Stimulated activated CD4-positive, alpha-beta T cell treated with anti-CD3 and anti-CD28 coated beads, Interleukin-2, amount 100 ng/mL, for 48 hours (primary cell): Measurements from ENCODE around the gene SPATA32.
A peak's percentile ranks its signal among the peaks of the same experiment; 100 is the strongest.

Experiments used
- DNase-seq, 2 donors: peaks; one replicate each; pipeline ENCODE4 v3.0.0-alpha.2; 2020

Gene SPATA32

DNA sequence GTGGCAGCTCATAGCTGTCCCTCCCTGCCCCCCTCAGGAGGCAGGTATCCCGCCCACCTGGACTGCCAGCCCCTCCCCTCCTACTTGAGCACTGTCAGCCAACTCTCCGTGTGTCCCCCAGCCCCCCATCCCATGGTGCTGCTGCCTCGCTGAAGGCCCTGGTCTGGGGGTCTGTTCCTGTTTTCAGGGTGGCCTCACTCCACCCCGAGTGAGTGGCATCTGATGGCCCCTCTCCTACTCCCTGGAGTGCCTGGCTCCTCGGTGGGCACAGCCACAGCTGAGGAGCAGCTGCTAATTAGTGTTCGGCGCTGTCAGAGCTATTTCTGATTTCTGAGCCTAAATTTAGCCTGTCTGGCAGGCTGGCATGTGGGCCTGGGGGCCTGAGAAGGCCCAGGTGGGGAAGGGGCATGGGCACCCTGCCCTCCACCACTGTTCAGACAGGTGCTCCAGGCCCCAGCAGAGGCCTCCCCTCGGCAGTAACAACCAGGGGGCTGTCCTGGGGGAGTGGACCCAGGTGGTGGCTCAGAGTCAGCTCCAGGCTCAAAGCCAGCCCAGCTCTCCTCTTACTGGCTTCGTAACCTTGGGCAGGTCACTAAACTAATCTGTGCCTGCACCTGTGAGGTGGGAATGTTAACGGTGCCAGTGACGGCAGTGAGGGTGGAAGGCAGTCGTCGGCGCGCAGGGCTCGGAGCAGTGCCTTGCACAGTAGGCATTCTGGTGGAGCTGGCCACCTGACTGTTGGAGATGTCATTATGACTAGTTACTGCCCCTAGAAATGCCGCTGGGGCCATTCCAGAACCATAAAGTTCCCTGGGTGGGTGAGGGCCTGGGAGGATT, 33.8 kb downstream of the SPATA32 start:
- DNase-seq = peak in 1 of 2 donors; percentile 36

DNA sequence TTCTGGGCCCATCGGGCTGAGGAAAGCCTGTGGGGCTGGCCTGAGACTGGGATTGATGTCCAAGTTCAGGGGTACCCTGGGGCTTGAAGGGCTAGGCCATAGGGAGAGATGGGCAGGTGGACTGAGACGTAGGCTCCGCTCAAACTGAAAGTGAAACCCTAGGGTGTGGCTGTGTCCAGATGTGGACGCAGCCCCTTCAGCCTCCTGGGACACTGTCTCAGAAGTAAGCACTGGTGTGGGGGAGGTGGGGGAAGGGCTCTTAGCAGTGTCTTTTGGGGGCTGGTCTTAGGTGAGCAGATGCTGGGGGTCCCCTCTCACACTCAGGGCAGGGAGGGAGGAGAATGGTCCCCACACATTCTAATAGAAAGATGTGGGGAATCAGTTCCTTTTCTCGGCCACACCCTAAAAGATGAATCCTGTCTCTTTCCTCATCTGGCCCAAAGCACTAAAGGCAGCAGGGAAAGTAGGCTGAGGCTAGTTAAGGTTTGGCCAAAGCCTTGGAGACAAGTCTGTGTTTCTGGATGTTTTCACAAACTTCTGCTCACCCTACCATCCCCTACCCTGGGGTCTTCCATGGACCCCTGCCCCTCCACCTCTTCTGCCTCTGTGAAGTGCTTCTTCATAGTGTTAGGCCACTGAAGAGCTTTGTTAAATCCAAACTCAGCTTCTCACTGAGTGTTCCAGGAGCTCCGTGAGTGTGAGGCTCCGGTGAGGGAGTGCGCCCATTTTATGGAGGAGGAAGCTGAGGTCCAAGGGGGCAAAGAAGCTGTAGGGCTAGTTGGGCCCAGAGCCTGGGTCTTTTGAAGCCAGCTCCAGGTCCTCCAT, 34.6 kb downstream of the SPATA32 start:
- DNase-seq = peak in 1 of 2 donors; percentile 35

DNA sequence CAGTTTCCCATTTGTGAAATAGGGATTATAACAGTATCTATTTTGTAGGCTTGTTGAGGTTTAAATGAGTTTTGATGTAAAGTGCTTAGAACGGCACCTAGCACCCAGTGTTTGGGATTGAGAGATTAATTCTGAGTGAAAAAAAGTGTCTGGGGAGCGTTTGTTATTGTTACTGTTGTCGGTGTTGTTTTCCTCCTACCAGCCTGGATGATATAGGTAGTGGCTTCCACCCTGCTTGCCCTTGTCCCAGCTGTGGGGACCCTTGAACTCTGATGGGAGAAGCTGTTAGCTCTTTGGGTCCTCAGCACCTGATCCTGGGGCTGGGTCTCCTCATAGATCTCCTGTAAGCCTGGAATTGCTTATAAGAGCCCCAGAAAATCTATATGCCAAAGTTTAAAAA, 35.3 kb downstream of the SPATA32 start:
- DNase-seq = no peak

DNA sequence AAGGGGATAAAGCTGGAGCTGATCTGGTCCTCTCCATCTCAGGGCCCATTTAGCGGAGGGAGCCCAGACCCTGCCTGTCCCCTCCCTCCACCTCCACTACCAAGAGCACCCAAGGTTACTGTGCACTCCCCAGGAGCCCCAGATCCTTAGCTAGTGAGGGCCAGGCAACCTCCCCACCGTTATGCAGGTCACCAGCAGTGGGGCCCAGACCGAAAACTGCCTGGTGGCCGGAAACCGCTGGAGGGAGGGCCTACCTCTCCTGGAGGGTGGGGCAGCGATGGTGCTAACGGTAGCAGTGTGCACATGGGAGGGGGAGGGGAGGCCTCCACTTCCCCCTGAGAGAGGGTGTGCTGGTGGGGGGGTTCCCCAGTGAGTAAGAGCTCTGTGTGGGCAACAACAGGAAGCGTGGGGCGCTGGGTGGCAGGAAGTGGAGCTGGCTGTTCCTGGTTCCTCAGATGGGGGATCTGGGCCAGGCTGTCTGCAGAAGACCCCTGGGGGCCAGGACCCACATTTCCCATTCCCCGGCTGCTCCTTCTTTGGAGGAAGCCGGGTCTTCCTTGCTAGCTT, 35.8 kb downstream of the SPATA32 start:
- DNase-seq = peak; percentile 91 to 92

DNA sequence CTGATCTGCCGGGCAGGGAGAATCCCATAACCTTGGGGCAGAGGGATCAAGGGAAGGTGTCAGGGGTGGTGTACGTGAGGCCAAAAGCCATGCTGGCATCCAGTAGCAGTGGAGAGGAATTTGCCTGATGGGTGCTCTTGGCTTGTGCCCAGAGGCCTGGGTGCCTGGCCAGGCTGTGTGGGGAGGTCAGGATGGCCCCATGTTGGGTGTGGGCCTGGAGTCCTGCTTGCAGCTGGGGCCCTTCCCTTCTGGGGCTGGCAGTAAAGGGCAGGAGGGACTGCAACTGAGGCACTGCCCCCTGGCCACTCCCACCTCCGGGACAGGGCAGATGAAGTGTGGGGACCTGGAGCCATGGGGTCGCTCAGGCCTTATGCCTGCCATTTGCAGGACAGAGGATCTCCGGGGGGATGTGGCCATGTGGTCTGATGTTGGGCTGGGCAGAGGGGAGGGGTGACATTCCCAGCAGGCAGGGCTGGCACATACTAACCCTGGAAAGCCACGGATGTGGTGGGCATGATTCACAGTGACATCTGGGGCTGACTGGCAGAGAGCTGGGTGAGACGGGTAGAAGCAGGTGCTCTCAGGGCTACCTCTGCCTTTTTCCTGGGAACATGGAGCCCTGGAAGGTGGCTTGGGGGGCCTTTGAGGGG, 36.7 kb downstream of the SPATA32 start:
- DNase-seq = peak in 1 of 2 donors; percentile 37

DNA sequence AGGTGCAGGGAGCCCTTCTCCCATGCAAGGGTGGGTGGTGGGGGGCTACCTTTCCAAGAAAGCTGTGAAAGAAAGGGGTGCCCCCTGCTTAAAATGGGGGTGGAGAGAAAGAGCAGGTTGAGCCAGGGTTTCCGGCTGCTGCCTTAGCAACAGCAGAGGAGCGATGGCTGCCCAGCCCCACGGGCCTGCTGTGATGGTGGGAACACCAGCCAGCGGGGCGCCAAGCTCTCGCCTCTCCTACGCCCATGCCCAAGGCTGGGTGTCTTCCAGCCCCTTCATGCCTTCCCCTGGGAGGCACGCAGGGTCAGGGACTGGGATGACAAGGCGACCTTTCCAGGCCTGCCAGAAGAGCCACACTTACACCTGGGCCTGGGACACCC, 37.2 kb downstream of the SPATA32 start:
- peak in 1 of 2 donors; percentile 33 for DNase-seq

DNA sequence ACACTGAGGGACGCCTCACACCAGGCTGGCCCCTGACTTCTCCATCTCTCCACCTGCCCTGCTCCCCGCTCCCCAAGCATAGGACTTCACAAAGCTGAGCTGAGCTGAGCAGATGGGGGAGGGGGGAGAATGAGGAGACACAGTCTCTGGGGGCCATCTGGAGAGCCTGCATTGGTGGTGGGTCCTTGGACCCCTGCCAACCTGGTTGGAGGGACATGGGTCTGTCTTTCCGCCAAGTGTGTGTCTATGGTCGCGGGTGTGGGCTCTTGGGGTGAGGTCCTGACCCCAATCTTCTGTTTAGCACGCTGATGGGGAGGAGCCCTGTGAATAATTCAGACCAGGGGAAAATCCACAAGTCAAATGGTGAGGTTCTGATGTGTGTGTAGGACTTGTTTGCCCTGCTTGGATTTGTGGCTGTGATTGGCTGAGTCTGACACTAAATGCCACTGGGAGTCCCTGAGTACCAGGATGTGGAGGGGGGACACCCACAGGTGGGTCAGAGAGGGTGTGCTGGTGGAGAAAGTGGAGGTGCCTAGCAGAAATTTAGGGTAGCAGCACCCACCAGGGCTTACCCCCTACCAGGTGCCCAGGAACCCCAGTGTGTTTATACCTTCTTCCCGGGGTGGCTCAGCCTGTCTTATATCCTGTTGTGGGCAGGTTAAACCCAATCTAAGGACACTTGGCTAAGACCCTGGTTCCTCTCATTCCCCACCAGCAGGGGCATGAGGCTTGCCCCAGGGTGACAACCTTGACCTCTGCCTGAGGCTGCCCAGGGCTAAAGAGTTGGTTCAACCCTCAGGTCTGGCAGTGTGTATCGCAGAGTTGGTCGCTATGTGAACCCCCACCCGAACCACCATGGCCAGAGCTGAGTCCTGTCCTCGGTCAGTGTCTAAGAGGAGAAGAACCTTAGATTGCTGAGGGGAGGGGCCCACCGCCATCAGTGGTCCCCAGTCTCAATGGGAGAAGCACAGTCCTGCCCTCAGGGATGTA, 38.1 kb downstream of the SPATA32 start:
- DNase-seq = peak; percentile 49 to 53

DNA sequence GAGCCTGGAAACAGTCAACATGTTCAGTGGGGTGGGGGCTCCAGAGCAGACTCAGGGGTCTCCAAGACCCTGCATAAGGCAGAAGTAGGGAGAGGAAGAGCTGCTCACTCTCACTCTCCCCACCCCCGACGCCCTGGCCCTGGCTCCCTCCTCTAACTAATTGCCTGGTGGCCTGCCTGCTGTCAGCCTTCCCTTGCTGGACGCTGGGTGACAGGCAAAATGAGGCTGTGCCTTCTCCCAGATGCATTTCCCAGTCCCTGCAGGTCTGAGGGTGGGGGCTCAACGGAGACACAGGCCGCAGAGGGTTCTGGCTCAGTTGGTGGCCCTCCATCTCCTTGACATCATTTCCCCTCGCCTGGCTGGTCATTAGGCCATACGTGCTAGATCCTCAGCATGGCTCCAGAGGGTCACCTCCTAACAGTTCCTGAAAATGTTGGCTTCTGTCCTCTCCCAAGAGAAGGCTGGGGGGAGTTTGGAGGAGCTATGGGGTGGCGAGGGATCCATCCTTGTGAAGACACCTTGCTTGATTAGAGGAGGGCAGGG, 38.8 kb downstream of the SPATA32 start:
- DNase-seq = peak in 1 of 2 donors; percentile 27

DNA sequence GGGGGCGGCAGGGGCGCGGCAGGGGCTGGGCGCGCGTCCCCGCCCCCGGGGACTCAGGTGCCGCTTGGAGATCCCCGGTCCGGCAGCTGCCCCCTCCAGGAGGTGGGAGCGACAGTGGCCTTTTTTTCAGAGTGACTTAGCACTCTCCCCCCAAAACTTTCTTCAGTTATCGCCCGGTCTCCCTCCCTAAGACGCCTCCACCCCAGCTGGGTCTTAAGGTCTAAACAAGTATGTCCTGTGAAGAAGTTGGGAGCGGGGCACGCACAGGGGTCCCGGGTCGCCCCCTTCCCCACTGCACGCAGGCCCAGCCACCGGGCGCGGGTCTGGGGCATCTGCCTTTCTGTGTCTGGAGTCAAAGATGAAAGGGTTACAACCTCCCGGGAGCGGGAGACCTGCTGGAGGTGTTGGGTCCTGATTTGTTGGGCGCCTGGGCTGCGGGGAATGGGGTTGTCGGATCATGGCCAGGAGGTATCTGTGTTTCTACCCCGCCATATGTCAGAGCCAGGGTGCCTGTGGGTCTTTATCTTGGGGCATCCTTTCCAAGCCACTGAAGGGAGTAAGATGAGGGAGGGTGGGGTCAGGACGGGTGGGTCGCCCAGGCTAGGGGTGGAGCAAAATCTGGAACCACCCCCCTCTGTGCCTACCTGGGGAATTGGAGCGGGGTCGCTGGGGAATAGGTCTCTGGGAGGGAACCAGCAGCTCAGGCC, 39.5 kb downstream of the SPATA32 start:
- peak; percentile 60 for DNase-seq

DNA sequence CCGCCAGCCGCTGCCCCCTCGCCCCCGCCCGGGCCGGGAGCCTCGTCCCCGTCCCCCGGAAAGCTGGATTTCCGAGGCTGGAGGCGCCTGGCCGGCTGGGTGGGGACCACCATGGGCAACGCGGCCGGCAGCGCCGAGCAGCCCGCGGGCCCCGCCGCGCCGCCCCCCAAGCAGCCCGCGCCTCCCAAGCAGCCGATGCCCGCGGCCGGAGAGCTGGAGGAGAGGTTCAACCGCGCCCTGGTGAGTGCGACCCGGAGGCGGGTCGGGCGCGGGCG, 39.9 kb downstream of the SPATA32 start:
- DNase-seq = no peak

DNA sequence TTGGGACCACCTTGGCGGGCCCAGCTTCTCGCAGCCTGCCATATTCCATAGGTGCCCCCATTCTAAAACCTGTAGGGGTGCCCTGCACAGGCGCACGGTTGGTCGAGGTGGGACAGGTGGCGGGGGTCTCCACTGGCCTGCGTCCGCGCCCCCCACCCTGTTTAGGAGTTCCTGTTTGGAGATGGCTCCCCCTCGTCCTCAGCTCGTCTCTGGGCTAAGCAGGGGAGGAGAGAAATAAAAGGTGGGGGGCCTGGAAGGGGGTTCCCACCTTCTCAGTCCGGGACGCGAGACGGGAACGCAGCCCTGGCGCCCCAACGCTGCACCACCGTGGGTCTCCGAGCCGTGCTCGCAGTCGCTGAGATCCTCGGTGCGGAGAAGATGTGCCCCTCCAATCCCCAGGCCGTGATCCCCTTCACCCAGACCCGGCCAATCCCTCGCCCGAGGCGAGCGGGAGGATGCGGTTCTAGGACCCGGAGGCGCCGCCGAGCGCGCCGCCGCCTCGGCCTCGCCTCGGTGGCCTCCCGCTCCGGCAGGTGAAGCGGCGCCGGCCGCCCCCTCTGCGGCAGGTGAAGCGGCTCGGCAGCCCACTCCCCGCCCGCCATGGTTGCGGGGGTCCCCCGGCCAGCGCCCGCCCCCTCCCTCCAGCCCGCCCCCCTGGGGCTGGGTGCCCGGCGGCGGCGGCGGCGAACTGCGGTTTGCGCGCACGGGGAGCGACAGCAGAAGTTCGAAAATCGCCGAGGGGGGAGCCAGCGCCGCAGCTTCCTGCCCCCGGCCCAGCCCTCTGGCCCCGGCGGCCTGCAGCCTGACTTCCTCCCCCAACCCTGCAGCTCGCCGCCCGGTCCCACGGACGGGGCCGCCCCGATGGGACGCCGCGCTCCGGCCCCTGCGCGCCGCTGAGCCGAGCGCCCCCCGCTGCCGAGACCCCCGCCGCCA, 40.5 kb downstream of the SPATA32 start, which contains the start of gene FMNL1:
Gene FMNL1 (plus strand): TSS at position 805 of the 933 bp plus-strand sequence. CDS start 240 bp downstream, outside the sequence.
- DNase-seq = peak; percentile 28 to 52

DNA sequence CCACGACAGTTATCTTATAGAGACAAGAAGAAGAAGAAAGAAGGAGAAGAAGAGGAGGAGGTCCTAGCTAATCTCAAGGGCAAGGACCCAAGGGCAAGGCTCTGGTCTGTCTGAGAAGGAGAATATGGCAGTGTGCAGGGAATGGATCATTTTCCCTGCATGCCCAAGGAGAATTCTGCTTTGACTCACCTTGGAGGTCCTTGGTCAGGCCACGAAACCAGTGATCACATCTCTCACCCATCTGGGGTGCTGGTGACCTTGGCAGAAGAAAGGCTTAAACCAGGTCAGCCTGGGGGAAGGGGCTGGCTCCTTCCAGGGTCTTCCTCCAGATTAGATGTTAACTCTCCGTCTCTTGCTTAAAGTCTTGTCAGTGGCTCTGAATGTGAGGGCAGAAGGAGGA, 41.8 kb downstream of the SPATA32 start:
- DNase-seq = no peak

DNA sequence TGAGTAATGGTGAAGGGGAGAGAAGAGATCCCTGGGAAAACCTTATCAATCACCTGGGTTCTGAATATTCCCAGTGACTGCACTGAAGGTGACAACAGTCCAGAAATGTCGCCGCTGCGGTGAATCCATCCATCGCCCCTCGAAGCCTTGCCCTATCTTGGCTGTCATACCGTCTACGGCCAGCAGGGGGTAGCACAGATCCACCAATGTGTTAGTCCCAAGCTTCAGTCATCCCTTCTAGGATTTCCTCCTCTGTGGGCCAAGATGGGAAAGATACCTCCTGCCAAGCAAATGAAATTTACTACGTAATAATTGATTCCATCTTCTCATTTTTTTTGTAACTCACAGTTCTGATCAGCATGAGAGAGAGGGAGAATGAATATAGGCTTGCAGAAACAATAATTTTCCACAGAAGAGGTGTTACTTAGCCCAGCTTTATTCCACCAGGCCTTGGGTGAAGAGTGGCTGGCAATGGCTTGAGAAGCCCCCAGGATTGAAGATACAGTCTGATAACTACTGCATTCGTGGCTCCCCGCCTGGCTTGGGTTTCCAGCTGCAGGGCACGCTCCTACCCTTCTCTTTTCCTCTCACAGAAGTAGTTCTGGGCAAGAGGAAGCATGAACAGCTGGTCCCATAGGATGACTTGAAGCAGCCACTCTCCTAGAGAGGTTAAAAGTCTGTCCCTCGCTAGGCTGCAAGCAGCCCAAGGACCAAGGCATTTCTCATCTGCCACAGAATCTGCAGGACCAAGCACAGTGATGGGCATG, 42.8 kb downstream of the SPATA32 start:
- DNase-seq = peak; percentile 90 to 92
